Thyroid gland (tissue), 4 donors: ENCODE results near the gene ZNF611.

Experiments
- CTCF ChIP-seq, 6 experiments: fragments of 200-600 bp in 3 of 6; fragments of 450-650 bp in 3 of 6; sonication (generic) in 3 of 6; IDR thresholded peaks; one replicate each; pipeline ENCODE4 v1.5.1; 2016 to 2019; ENCODE audit warnings: antibody characterized with exemption in 6 of 6, mild to moderate bottlenecking in 2 of 6, inconsistent platforms in 1 of 6, moderate library complexity in 1 of 6
- POLR2A ChIP-seq, 2 donors: fragments of 450-650 bp; IDR thresholded peaks; one replicate each; pipeline ENCODE4 v1.6.1; 2017; ENCODE audit warnings: antibody characterized with exemption in 2 of 2, mild to moderate bottlenecking in 2 of 2, moderate library complexity in 1 of 2

GRCh38 chr19:52670046-52670445 lies 64.8 kb downstream of the ZNF611 start:
- no peak for TF ChIP-seq CTCF (IDR thresholded peaks at IDR 0.05)
- no peak for TF ChIP-seq POLR2A (IDR thresholded peaks at IDR 0.05)
